A673 (cell line): ENCODE results near the gene LSM4.

ENCODE experiments used
- CTCF ChIP-seq: fragments of 300-800, 200-600 bp; sonication (generic); conservative IDR thresholded peaks from 2 replicates; pipeline ENCODE4 v1.5.1; 2017; ENCODE audit warnings: low read depth, mild to moderate bottlenecking, antibody characterized with exemption, low read length, moderate library complexity, mixed read lengths
- EZH2 ChIP-seq: fragments of 200-600 bp; sonication (generic); IDR thresholded peaks from 2 replicates; pipeline ENCODE4 v1.6.1; 2017; ENCODE audit warnings: borderline replicate concordance, low read depth, mild to moderate bottlenecking, mixed read lengths, antibody characterized with exemption, low read length; ENCODE audit not compliant: poor library complexity, severe bottlenecking

- no peak for TF ChIP-seq CTCF
- no peak for TF ChIP-seq EZH2
Observed at GRCh38 chr19:18332917-18333530, 10.1 kb upstream of the LSM4 start.
